GM06990 (cell line): Measurements from ENCODE around the gene INAFM1.

Experiments used
- DNase-seq: peaks from one replicate; pipeline ENCODE4 v3.0.0-alpha.2; 2011; ENCODE audit not compliant: insufficient read length; ENCODE audit errors: extremely low read depth
- H3K27me3 ChIP-seq: replicated peaks from 2 replicates; pipeline ENCODE4 v1.6.0; 2011; ENCODE audit warnings: low read length; ENCODE audit not compliant: control insufficient read depth, insufficient read depth
- H3K36me3 ChIP-seq: 2 replicates; pipeline ENCODE4 v1.5.1; 2011; ENCODE audit warnings: low read length; ENCODE audit not compliant: control insufficient read depth, insufficient read depth
- H3K4me3 ChIP-seq: replicated peaks from 2 replicates; pipeline ENCODE4 v1.5.1; 2011; ENCODE audit warnings: low read depth, mild to moderate bottlenecking, control low read depth, low read length
- CTCF ChIP-seq: IDR thresholded peaks from 2 replicates; pipeline ENCODE4 v1.5.1; 2011; ENCODE audit warnings: low read length, control low read depth, mild to moderate bottlenecking, inconsistent platforms; ENCODE audit not compliant: insufficient read depth, poor library complexity, severe bottlenecking

The INAFM1 gene

GRCh38 chr19:47319923-47320871, 45.5 kb downstream of the INAFM1 start:
- no peak for TF ChIP-seq CTCF
- DNase-seq, result no peak
- Histone ChIP-seq H3K27me3 (no peaks in the 10 kb centered on the region), H3K36me3 (no peaks in the 10 kb centered on the region), H3K4me3 (no peak overlapping the region)

GRCh38 chr19:47321630-47322029, 46.9 kb downstream of the INAFM1 start:
- H3K36me3 ChIP-seq, result no peaks in the 10 kb centered on the region
- no peak for DNase-seq
- no peak for TF ChIP-seq CTCF
- no peak overlapping the region for H3K4me3 ChIP-seq
- no peaks in the 10 kb centered on the region for H3K27me3 ChIP-seq

GRCh38 chr19:47322058-47322457, 47.4 kb downstream of the INAFM1 start:
- TF ChIP-seq CTCF, result no peak
- Histone ChIP-seq H3K4me3 (no peak overlapping the region), H3K36me3 (no peaks in the 10 kb centered on the region), H3K27me3 (no peaks in the 10 kb centered on the region)
- DNase-seq, result no peak

- Histone ChIP-seq H3K27me3 (no peaks in the 10 kb centered on the region), H3K36me3 (no peaks in the 10 kb centered on the region), H3K4me3 (no peak overlapping the region)
- TF ChIP-seq CTCF, result no peak
- DNase-seq, result no peak
Measured at GRCh38 chr19:47323409-47323808, 48.7 kb downstream of the INAFM1 start.

GRCh38 chr19:47323872-47324271, 49.2 kb downstream of the INAFM1 start:
- no peak overlapping the region for H3K4me3 ChIP-seq
- no peaks in the 10 kb centered on the region for H3K27me3 ChIP-seq
- no peak for DNase-seq
- TF ChIP-seq CTCF, result no peak
- H3K36me3 ChIP-seq, result no peaks in the 10 kb centered on the region
